Caki2 (cell line): ENCODE results near the gene MSGN1. TPM values are rescaled to one million over a fixed set of nuclear protein-coding genes. Genes with fewer than 3 reads are reported as not detected.
"Not testable (repeated sequence)": the region's sequence is repeated elsewhere in the genome, so short reads cannot be mapped to it uniquely, and the experiment has no call there.

Experiments used
- DNase-seq: peaks from one replicate; pipeline ENCODE4 v3.0.0-alpha.2; 2015; ENCODE audit warnings: low read depth
- in situ Hi-C: cut with HindIII; loops from 2 replicates; pipeline ENCODE4 v1.10.0; 2016; ENCODE audit warnings: low sequenced_read_pairs, low pct_unique_long_range_greater_than_20kb, mixed read lengths
- total RNA-seq: library from RNA; depleted of rRNA; stranded (reverse); fragments of >200 nt; shearing (Covaris generic); gene quantifications from 2 replicates; pipeline ENCODE4 v1.2.3, GENCODE V29; 2014; ENCODE audit warnings: low replicate concordance

MSGN1 gene
- total RNA-seq, 1 experiment from 2014 or later: not detected

- in situ Hi-C loops: no loop called here
- DNase-seq: no peak
Measured at GRCh38 chr2:17800693-17801458, 15.4 kb upstream of the MSGN1 start.

- in situ Hi-C loops: no loop called here
- no peak for DNase-seq
Measured at GRCh38 chr2:17803497-17803896, 12.8 kb upstream of the MSGN1 start.

- DNase-seq: no peak
- in situ Hi-C loops: no loop called here
Measured at GRCh38 chr2:17804358-17804757, 11.9 kb upstream of the MSGN1 start.

- in situ Hi-C loops: no loop called here
- DNase-seq: no peak
Measured at GRCh38 chr2:17805166-17805565, 11.1 kb upstream of the MSGN1 start.

GRCh38 chr2:17805717-17806363 lies 10.4 kb upstream of the MSGN1 start:
- in situ Hi-C loops: no loop called here
- no peak for DNase-seq

- no peak for DNase-seq
- in situ Hi-C loops: no loop called here
Measured at GRCh38 chr2:17813010-17813741, 3.1 kb upstream of the MSGN1 start.

GRCh38 chr2:17813742-17814473 lies 2.4 kb upstream of the MSGN1 start:
- no peak for DNase-seq
- in situ Hi-C loops: no loop called here

GRCh38 chr2:17814601-17815000 lies 1.7 kb upstream of the MSGN1 start:
- no peak for DNase-seq
- in situ Hi-C loops: no loop called here

GRCh38 chr2:17815468-17816184 lies 634 bp upstream of the MSGN1 start:
- in situ Hi-C loops: no loop called here
- DNase-seq: no peak

GRCh38 chr2:17818235-17818815 lies 2.1 kb downstream of the MSGN1 start:
- in situ Hi-C loops: no loop called here
- DNase-seq: no peak

- in situ Hi-C loops: no loop called here
- DNase-seq: no peak
Measured at GRCh38 chr2:17821080-17821479, 4.8 kb downstream of the MSGN1 start.

GRCh38 chr2:17821535-17822444 lies 5.5 kb downstream of the MSGN1 start:
- no peak for DNase-seq
- in situ Hi-C loops: no loop called here

- DNase-seq: no peak
- in situ Hi-C loops: no loop called here
Measured at GRCh38 chr2:17822445-17823117, 6.3 kb downstream of the MSGN1 start.

- in situ Hi-C loops: not testable (repeated sequence)
- DNase-seq: peak; percentile 15
Measured at GRCh38 chr2:17823646-17824045, 7.4 kb downstream of the MSGN1 start.

- no peak for DNase-seq
- in situ Hi-C loops: no loop called here
Measured at GRCh38 chr2:17827316-17827715, 11.1 kb downstream of the MSGN1 start.

GRCh38 chr2:17827785-17828184 lies 11.5 kb downstream of the MSGN1 start:
- in situ Hi-C loops: no loop called here
- no peak for DNase-seq
